Umbilical cord (tissue), 2 donors: ENCODE data around the gene CLEC1B. TPM values are rescaled to one million over a fixed set of nuclear protein-coding genes. Genes with fewer than 3 reads are reported as not detected.
A peak's percentile ranks its signal among the peaks of the same experiment; 100 is the strongest.
"Not testable (repeated sequence)": the region's sequence is repeated elsewhere in the genome, so short reads cannot be mapped to it uniquely, and the experiment has no call there.

Source experiments
- DNase-seq: peaks from one replicate; pipeline ENCODE4 v3.0.0-alpha.2; 2015; ENCODE audit warnings: low spot score
- total RNA-seq: library from RNA; depleted of rRNA; stranded (reverse); fragments of >200 nt; gene quantifications from one replicate; pipeline ENCODE4 v1.2.3, GENCODE V29; 2014; ENCODE audit warnings: low replicate concordance; ENCODE audit not compliant: insufficient read depth

CLEC1B gene
- total RNA-seq: 9.4 TPM

DNA sequence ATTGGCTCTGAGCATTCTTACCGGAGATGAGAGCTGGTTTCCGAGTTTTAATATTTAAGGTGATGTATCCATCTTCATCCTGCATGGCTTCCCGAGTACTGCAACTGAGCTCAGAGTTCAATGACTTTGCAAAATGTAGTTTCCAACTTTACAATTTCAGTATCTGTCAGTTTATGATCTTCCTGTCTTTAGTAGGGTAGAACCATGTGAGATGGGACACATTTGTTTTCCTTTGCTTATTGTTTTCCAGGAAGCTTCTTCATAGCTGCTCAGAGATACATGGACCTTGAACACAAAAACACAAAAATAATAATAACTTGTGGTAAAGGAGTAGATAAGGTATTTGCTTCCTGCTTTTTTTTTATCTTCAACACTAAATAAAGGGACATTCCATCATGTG is at the start of gene CLEC1B:
TSS of gene CLEC1B (minus strand) at position 106 of the 400 bp plus-strand sequence. CDS start at position 85, 21 bp downstream.
- DNase-seq: no peak

GRCh38 chr12:10048526-10048925 is 49.6 kb upstream of the CLEC1B start:
- no peak for DNase-seq

GRCh38 chr12:10042167-10042566 is 43.2 kb upstream of the CLEC1B start:
- DNase-seq: no peak

DNA sequence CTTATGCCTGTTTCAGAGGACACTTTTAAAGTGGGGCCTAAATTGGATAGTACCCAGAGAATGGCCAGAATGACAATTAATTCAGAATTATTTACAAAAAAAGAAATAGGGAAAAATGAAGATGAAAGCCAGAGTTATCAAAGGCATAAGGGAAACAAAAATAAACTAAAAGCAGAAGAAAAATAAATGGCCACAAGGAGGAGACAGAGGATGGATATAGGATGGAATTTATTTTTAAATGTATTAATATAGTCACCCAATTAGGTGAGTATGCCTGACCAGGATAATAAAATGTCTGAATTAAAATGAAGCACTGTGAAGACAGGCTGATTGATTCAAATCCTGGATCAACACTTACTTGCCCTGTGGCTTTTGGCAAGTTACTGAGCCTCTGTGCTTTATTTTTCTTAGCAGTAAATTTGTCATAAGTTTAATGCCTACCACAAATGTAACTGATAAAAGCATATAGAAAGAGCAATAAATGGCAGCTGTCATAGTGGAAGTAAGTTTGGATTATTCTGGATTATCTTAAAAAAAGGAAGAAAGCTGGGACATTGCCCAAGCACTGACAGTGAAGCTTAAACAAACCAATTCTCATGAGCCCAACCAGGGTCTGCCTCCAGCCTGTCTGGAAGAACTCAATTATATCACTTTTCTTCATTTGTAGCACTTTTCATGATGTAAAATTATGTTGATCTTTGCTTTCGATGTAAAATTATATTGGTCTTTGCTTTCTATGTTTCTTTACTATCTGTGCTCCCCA is 35.0 kb upstream of the CLEC1B start:
- DNase-seq: peak; percentile 27

DNA sequence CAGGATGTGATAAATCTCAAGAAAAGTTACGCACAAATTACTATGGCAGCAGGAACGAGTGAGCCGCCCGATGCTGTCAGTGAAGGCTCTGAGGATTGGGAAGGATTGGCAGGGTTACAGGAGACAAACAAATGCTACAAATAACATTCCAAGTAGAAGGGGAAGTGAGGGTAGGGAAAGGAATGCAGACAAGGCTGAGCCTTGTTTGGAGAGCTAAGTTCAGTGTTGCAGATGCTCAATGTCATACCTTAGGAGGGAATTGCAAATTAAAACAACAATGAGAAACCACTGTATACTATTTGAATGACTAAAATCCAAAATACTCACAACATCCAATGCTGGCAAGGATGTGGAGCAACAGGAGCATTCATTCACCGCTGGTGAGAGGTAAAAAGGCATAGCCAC is 32.9 kb upstream of the CLEC1B start:
- DNase-seq: peak; percentile 18

GRCh38 chr12:10031321-10031720 is 32.4 kb upstream of the CLEC1B start:
- DNase-seq: no peak

- DNase-seq: no peak
Observed at GRCh38 chr12:10030446-10030845, 31.5 kb upstream of the CLEC1B start, which contains the start of gene CLEC9A. Gene CLEC9A (plus strand): TSS chr12:10030682. CDS start chr12:10052688, 22,006 bp downstream.

- DNase-seq: no peak
Observed at GRCh38 chr12:10027721-10028120, 28.8 kb upstream of the CLEC1B start.

- DNase-seq: no peak
Observed at GRCh38 chr12:10027311-10027710, 28.4 kb upstream of the CLEC1B start.

DNA sequence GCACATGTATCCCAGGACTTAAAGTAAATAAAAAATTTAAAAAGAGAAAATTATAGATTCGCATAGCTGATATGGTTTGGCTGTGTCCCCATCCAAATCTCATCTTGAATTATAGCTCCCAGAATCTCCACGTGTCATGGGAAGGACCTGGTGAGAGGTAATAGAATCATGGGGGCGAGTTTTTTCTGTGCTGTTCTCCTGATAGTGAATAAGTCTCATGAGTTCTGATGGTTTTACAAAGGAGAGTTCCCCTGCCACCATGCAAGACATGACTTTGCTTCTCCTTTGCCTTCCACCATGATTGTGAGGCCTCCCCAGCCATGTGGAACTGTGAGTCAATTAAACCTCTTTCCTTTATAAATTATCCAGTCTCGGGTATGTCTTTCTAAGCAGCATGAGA is 27.7 kb upstream of the CLEC1B start:
- DNase-seq: not testable (repeated sequence)

DNA sequence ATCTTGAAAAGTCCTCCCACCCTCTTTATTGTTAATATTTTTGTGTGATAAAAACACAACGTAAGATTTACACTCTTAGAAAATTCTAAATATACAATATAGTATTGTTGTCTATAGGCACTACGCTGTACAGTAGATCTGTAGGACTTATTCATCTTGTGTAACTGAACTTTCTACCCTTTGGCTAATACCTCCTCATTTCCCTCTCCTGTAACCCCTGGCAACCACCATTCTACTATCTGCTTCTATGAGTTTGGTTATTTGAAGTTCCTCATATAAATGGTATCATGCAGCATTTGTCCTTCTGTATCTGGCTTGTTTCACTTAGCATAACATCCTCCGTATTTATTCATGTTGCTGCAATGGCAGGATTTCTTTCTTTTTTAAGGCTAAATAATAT is 26.3 kb upstream of the CLEC1B start:
- DNase-seq: no peak

- DNase-seq: no peak
Observed at GRCh38 chr12:10021342-10021741, 22.4 kb upstream of the CLEC1B start.

GRCh38 chr12:10018386-10018785 is 19.5 kb upstream of the CLEC1B start:
- no peak for DNase-seq

- DNase-seq: no peak
Observed at GRCh38 chr12:10016881-10017280, 18.0 kb upstream of the CLEC1B start.

DNA sequence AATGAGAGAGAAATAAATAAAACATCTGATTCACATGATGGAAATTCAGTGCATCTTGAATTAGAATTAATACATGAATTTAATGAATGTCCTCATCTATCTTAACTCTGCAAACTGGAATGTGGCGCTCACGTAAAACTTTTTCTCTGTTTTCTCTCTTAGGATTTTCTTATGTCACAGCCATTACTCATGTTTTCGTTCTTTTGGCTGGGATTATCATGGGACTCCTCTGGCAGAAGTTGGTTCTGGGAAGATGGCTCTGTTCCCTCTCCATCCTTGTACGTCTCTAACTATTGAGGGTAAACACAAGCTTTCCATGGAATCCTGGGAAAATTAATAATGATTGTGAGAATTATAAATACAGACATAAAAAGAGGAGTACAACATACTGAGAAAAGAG is 16.5 kb upstream of the CLEC1B start:
- DNase-seq: no peak

- DNase-seq: no peak
Observed at GRCh38 chr12:10012630-10013330, 13.9 kb upstream of the CLEC1B start.

GRCh38 chr12:10001171-10001776 is 2.4 kb upstream of the CLEC1B start:
- DNase-seq: peak; percentile 85

- DNase-seq: no peak
Observed at GRCh38 chr12:9992296-9992695, 6.6 kb downstream of the CLEC1B start.

- DNase-seq: no peak
Observed at GRCh38 chr12:9991876-9992275, 7.0 kb downstream of the CLEC1B start.

DNA sequence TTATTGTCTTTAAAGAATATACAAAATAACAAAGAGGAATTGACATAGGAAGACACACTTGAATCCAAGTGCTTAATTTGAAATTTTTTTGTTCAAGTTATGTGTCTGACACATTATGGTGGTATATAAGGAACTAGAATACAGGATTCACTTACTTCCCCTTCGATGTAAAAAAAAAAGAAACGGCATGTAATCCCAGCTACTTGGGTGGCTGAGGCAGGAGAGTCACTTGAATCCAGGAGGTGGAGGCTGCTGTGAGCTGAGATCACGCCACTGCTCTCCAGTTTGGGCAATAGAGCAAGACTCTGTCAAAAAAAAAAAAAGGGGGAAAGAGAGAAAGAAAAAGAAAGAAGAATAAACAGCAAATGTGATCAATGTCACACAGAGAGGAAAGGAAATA is 18.8 kb downstream of the CLEC1B start:
- no peak for DNase-seq

DNA sequence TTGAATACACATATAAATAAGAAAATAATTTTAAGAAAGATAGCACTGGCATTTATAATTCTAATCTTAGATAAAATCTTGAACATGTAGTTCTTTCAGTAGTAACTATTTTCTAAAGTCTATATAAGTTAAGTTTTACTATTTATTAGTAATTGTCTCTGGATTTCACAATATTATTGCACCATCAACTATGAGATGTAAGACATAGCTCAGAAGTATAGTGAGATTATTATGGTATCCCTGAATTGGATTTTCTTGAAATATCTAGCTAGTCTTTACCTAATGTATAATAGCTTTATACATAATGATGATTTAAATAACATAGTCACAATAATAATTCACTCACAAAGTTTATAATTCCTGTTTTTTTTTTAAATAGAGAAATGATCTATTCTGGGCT is 21.0 kb downstream of the CLEC1B start:
- no peak for DNase-seq

- not testable (repeated sequence) for DNase-seq
Observed at GRCh38 chr12:9976626-9977025, 22.3 kb downstream of the CLEC1B start.

- DNase-seq: no peak
Observed at GRCh38 chr12:9975614-9976013, 23.3 kb downstream of the CLEC1B start.
